ENCODE data around the gene ACTG1.

DNA sequence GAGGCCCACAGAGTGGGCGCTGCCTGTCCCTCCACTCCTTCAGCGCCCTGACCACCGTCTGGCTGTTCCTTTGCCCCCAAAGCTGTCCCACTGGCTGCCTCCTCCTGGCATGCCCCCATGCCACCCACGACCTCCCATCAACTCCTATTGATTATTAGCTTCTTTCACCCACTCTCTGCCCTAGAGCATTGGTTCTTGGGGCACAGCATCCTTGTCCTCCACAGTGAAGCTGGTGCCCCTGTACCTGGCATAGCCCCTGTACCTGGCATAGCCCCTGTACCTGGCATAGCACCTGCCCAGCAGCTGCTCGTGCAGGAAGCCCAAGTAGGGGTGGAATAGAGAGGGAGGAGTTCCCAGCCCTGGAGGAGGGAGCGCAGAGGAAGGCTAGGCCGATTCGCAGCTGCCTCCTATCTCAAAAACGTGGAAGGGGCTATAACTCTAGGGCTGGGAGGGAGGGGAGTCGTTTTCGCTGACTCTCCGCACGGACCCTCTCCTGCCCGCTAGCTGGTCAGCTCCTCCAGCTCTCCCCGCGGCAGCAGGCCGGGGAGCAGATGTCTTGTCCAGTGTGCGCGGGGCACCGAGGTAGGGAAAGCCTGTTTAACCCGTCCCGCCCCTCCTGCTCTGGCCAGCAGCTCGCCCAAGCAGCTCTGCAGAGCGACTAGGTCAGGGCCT is 5.7 kb upstream of the ACTG1 start:
- TF ChIP-seq ARNTL (CRISPR knock-in tag; IDR thresholded peaks at IDR 0.05; ENCODE audit: borderline replicate concordance, low read depth) (no peak), ZFP3 (CRISPR knock-in tag; IDR thresholded peaks at IDR 0.05) (no peak), ISL1 (CRISPR knock-in tag; IDR thresholded peaks at IDR 0.05) (no peak), ESRRG (CRISPR knock-in tag; IDR thresholded peaks at IDR 0.05) (no peak), TCF4 (CRISPR knock-in tag; IDR thresholded peaks at IDR 0.05; ENCODE audit: borderline replicate concordance) (no peak), ZFP30 (CRISPR knock-in tag; IDR thresholded peaks at IDR 0.05) (no peak), GLIS3 (CRISPR knock-in tag; IDR thresholded peaks at IDR 0.05) (no peak)
- TF ChIP-seq, protein P1, sequence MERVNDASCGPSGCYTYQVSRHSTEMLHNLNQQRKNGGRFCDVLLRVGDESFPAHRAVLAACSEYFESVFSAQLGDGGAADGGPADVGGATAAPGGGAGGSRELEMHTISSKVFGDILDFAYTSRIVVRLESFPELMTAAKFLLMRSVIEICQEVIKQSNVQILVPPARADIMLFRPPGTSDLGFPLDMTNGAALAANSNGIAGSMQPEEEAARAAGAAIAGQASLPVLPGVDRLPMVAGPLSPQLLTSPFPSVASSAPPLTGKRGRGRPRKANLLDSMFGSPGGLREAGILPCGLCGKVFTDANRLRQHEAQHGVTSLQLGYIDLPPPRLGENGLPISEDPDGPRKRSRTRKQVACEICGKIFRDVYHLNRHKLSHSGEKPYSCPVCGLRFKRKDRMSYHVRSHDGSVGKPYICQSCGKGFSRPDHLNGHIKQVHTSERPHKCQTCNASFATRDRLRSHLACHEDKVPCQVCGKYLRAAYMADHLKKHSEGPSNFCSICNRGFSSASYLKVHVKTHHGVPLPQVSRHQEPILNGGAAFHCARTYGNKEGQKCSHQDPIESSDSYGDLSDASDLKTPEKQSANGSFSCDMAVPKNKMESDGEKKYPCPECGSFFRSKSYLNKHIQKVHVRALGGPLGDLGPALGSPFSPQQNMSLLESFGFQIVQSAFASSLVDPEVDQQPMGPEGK (CRISPR knock-in tag; IDR thresholded peaks at IDR 0.05; ENCODE audit: borderline replicate concordance), result no peak
- TF ChIP-seq, protein P2, sequence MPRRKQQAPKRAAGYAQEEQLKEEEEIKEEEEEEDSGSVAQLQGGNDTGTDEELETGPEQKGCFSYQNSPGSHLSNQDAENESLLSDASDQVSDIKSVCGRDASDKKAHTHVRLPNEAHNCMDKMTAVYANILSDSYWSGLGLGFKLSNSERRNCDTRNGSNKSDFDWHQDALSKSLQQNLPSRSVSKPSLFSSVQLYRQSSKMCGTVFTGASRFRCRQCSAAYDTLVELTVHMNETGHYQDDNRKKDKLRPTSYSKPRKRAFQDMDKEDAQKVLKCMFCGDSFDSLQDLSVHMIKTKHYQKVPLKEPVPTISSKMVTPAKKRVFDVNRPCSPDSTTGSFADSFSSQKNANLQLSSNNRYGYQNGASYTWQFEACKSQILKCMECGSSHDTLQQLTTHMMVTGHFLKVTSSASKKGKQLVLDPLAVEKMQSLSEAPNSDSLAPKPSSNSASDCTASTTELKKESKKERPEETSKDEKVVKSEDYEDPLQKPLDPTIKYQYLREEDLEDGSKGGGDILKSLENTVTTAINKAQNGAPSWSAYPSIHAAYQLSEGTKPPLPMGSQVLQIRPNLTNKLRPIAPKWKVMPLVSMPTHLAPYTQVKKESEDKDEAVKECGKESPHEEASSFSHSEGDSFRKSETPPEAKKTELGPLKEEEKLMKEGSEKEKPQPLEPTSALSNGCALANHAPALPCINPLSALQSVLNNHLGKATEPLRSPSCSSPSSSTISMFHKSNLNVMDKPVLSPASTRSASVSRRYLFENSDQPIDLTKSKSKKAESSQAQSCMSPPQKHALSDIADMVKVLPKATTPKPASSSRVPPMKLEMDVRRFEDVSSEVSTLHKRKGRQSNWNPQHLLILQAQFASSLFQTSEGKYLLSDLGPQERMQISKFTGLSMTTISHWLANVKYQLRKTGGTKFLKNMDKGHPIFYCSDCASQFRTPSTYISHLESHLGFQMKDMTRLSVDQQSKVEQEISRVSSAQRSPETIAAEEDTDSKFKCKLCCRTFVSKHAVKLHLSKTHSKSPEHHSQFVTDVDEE (CRISPR knock-in tag; IDR thresholded peaks at IDR 0.05), result no peak
